WI38 (cell line): ENCODE results near the gene MYO16.

Source experiments
- H3K4me3 ChIP-seq: 2 replicates; pipeline ENCODE4 v1.5.1; 2011; ENCODE audit warnings: low read depth, mild to moderate bottlenecking, control low read depth, low read length
- CTCF ChIP-seq: IDR thresholded peaks from 2 replicates; pipeline ENCODE4 v1.5.1; 2012; ENCODE audit warnings: low read depth, mild to moderate bottlenecking, control low read depth, low read length

MYO16 gene

GRCh38 chr13:109135018-109135417 lies 505.6 kb downstream of the MYO16 start:
- TF ChIP-seq CTCF = no peak
- no peak overlapping the region for H3K4me3 ChIP-seq

- no peak for TF ChIP-seq CTCF
- H3K4me3 ChIP-seq = no peak overlapping the region
These were observed 507.5 kb downstream of the MYO16 start for GRCh38 chr13:109136873-109137272.

- TF ChIP-seq CTCF = no peak
These were observed 509.9 kb downstream of the MYO16 start for GRCh38 chr13:109139346-109139745.

GRCh38 chr13:109140054-109140453 lies 510.6 kb downstream of the MYO16 start:
- no peak overlapping the region for H3K4me3 ChIP-seq
- TF ChIP-seq CTCF = no peak

More at GRCh38 chr13:109139346-109139745, 509.9 kb downstream of the MYO16 start:
- no peak overlapping the region for H3K4me3 ChIP-seq

- no peak overlapping the region for H3K4me3 ChIP-seq
- TF ChIP-seq CTCF = no peak
These were observed 511.3 kb downstream of the MYO16 start for GRCh38 chr13:109140479-109141349.

GRCh38 chr13:109141706-109142105 lies 512.3 kb downstream of the MYO16 start:
- no peak overlapping the region for H3K4me3 ChIP-seq
- no peak for TF ChIP-seq CTCF

GRCh38 chr13:109144693-109145437 lies 515.5 kb downstream of the MYO16 start:
- TF ChIP-seq CTCF = no peak
- H3K4me3 ChIP-seq = no peak overlapping the region
